ENCODE data around the gene THUMPD3.

GRCh38 chr3:9322780-9323179 lies 40.1 kb upstream of the THUMPD3 start:
- TF ChIP-seq CTCF (IDR thresholded peaks at IDR 0.05; ENCODE audit: low read depth, low read length, poor library complexity, severe bottlenecking) (no peak), EZH2phosphoT487 (IDR thresholded peaks at IDR 0.05; ENCODE audit: borderline replicate concordance, low read length) (no peak)

All from DOHH2 (cell line).